T-helper 22 cell (primary cell): ENCODE data around the gene CGAS.
"Not testable (repeated sequence)": the region's sequence is repeated elsewhere in the genome, so short reads cannot be mapped to it uniquely, and the experiment has no call there.

ENCODE experiments used
- DNase-seq: peaks from one replicate; pipeline ENCODE4 v3.0.0-alpha.2; 2020; ENCODE audit warnings: low read depth

CGAS gene

GRCh38 chr6:73394577-73395354, 57.3 kb downstream of the CGAS start, which contains the start of gene DDX43:
DDX43 (plus strand) TSS chr6:73394828; CDS start chr6:73394906, 78 bp downstream.
- peak; percentile 8 for DNase-seq

- DNase-seq = no peak
Observed at GRCh38 chr6:73393278-73393677, 58.8 kb downstream of the CGAS start.

GRCh38 chr6:73392188-73392587, 59.9 kb downstream of the CGAS start:
- DNase-seq = not testable (repeated sequence)

- DNase-seq = no peak
Observed at GRCh38 chr6:73391675-73392074, 60.4 kb downstream of the CGAS start.

GRCh38 chr6:73389854-73390253, 62.2 kb downstream of the CGAS start:
- DNase-seq = no peak

GRCh38 chr6:73388800-73389512, 63.1 kb downstream of the CGAS start:
- DNase-seq = peak; percentile 34

- no peak for DNase-seq
Observed at GRCh38 chr6:73388433-73388799, 63.7 kb downstream of the CGAS start.

GRCh38 chr6:73382462-73383113, 69.5 kb downstream of the CGAS start:
- no peak for DNase-seq

- not testable (repeated sequence) for DNase-seq
Observed at GRCh38 chr6:73381531-73381930, 70.6 kb downstream of the CGAS start.

- DNase-seq = no peak
Observed at GRCh38 chr6:73377225-73377624, 74.9 kb downstream of the CGAS start.

- no peak for DNase-seq
Observed at GRCh38 chr6:73375216-73375615, 76.9 kb downstream of the CGAS start.
